Stimulated activated CD4-positive, alpha-beta T cell treated with anti-CD3 and anti-CD28 coated beads, Interleukin-15, amount 100 ng/mL, for 24 hours (primary cell): ENCODE measurements around the gene DAPK2.
A peak's percentile ranks its signal among the peaks of the same experiment; 100 is the strongest.

Source experiments
- DNase-seq: peaks from one replicate; pipeline ENCODE4 v3.0.0-alpha.2; 2020

DAPK2 gene

DNA sequence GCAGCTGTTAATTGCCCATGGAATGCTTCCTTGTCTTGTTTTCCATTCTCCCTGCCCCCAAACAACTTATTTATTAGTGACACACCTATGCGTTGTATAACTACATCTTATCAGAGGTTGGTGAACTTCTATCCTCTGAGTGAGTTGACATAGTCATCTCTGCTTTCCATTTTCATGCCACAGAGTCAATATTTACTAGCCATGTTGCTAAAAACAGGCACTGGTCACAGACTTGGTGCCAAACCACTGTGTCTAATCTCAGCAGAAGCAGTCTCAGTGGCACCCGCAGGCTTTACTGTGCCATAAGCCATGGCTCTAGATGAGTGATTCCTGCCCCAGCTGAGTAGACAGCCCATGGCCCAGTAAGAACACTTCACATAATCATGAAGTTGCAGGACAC, 26.5 kb downstream of the DAPK2 start:
- DNase-seq, result no peak

DNA sequence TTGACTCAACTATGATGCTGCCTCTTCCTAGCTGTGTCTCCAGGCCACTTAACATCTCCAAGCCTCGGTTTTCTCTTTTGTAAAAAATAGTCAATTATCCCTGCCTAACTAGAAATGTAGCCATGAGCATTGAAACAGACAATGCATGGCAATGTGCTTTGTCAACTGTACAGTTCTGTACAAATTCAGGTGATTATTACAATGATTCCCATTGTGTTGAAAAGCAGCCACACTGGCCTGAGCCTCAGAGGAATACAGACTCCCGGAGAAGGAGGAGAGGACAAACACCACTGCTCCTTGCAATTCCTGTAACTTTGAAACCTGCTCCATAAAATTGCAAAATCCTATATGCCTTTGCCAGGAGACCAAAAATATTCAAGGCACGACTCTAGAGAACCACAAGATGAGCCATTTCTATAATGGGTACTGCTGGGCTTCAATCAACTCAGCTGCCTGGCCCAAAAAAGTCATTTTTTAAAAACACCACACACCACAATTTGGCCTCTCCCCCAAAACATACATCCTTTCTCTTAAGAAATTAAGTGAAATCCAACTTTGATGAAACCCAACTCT, 28.6 kb downstream of the DAPK2 start:
- DNase-seq, result no peak

DNA sequence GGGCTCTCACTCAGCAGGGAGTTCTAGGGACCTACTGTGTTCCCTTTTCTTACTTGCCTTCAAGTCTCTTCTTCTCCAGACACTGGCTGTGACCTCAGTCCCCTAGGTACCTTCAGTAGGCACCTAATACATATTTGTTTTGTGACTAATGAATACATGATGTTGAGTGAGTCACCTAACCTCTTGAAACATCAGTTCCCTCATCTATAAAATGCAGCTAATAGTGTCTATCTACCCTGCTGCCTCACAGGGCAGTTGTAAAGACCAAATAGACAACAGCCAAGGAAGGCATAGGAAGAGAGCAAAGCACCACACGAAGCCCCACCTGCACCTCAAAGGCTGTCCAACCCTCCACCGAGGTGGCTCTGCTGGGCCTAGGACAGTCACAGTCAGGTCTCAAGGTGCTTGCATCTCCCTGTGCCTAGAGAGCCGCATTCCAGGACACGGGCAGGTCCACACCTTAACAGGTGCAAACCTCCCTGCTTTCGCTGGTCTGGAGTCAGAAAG, 29.1 kb downstream of the DAPK2 start:
- DNase-seq, result no peak

DNA sequence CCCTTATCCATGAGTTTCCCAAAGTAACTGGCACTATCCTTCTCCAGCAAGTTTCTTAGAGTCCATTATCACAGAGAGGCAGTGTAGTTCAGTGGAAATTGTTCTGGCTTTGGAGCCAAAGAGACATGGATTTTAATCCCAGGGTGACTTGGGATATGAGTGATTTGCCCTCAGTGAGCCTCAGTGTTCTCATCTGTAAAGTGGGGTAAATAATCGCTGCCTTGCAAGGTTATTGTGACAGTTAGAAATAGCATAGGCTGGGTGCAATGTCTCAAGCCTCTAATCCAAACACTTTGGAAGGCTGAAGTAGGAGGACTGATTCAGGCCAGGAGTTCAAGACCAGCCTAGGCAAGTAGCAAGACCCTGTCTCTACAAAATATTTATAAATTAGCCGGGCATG, 30.0 kb downstream of the DAPK2 start:
- DNase-seq, result no peak

GRCh38 chr15:64014995-64015394, 31.3 kb downstream of the DAPK2 start:
- DNase-seq, result no peak

DNA sequence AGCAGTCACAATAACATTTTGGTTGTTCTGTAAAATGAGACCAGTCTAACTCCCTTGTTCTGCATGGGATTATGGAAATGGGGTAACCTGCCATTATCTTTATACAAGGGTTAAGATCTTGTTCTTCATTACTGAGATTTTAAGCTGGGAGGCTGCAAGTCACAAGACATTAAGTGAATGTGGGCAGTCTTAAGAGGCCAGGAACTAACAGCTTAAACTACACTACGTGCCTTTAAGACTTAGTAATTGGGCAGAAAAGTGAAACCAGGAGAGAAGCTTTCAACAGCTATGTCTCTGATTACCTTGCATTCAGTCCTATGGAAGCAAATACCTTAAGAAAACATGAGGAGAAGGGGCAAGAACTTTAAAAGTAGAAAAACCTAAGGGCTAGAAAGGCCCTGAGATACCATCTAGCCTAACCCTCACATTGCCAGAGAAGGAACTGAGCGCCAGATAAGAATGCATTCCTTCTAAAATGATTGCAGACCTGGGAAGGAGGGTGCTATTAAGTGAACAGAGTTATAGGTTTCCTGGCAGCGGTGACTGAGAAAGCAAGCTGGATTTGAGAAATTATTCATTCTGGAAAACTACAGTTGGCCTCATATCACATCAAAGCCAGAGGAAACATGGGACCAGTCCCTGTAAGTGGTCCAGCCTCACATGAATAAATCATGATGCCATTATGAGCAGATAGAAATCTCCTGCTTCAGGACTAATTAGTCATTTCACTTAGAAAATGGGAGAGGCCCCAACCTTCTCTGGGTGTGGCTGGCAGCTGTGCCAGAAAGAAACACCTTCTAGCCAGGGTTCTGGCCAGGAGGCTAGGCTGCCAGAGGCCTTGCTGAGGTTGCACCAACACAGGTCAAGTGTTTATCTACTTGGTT, 32.9 kb downstream of the DAPK2 start:
- DNase-seq, result peak; percentile 11

DNA sequence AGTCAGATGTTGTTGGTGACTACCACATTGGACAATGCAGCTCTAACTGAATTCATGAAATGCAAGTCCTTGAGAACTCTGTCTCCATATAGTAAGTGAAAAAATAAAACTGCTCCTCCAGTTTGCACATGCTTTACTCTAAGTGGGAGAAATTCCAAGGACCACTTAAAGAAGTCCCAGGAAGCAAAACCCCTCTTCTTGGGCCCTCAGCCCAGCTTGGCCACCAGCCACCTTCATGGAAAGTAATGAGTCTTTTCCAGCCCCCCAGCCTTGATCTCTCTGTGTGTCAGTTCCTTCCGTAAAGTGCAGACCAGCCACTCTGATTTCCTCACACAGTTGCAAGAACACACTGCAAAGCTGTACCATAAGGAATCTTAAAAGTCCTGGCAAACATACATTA, 34.5 kb downstream of the DAPK2 start:
- DNase-seq, result no peak

DNA sequence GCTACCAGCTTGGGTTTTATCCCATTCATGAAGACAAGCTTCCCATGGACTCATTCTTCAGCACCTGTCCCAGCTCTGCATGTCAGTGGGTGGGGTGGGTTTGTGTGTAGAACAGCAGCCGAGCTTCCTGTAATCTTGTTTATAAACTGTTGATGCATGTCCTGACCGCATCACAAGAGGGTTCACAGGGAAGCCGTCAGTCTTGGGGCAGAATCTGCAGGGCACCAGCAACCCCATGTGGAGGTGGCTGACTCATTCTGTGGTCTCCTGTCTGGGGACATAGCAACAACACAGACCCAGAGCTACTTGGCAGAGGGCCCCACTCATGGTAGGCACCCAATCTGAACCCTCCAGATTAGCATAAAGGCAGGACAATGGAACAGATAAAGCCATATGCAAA, 35.6 kb downstream of the DAPK2 start:
- DNase-seq, result peak; percentile 83

- DNase-seq, result peak; percentile 61
These were observed 36.5 kb downstream of the DAPK2 start for GRCh38 chr15:64009798-64010261.

DNA sequence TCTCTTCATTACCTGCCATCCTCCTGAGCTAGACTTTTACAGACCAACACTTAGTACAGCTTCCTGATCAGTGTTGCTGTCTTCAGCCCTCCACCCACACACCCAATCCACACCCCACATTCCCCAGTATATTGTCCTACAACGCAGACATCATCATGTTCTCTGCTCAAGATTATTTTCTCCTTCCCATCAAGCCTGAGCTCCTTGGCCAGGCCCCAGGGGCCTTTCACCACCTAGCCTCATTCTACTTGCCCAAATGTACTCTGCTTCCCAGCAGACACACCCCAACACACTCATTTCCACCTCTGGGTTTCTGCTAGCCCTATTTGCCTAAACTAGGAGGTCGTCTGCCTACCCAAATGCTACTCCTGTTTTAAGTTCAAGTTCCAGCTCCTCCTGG, 37.0 kb downstream of the DAPK2 start:
- DNase-seq, result peak; percentile 5

DNA sequence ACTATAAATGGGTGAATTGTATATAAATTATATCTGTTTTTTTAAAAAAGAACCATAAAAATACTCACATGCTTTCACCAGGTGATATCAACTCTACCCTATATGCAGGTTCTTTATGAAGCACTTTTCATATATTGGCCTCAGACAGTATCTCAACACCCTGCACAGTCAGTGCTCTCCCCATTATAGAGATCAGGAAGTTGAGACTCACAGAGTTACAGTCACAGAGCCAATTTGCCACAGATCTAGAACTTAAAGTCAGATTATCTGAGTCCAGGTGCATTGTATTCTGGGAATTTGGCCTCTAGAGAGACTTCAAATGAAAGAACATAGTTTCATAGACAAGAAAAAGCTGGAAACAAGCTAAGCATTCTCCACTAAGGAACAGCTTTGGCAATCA, 38.1 kb downstream of the DAPK2 start:
- DNase-seq, result no peak

DNA sequence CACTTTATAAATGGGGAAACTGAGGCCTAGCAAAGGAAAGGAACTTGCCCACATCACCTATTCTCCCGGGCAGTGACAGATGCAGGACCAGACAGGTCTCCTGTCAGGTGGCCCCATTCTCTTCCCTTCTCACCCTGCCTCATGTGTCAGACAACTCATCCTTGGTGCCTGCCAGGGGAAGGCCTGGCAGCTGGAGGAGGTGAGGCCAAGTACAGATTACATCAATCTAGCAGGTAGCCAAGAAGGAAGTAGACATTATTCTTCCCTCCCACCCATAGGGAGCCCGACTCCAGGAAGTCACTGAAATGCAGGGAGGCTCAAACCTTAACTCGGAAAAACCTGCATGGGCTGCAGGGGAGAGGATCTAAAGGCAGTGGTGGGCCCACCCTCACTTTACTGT, 39.6 kb downstream of the DAPK2 start:
- no peak for DNase-seq

DNA sequence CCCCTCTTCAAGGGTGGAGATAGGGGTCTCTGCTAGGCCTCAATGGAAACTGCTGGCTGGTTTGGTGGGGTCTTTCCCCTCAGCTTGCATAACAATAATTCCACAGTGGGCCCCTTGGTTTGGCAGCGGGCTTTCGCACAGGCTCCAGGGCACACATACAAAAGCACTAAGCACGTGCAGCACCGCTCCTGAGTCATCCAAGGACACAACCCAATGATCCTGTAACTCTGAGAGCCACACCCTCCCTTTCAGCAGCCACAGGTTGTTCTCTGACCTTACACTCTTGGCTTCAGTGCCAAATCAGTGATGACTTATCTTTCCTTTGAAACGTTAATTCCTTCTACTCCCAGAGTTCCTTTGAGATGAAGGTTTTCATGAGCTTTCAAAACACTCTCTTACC, 41.7 kb downstream of the DAPK2 start:
- DNase-seq, result no peak

DNA sequence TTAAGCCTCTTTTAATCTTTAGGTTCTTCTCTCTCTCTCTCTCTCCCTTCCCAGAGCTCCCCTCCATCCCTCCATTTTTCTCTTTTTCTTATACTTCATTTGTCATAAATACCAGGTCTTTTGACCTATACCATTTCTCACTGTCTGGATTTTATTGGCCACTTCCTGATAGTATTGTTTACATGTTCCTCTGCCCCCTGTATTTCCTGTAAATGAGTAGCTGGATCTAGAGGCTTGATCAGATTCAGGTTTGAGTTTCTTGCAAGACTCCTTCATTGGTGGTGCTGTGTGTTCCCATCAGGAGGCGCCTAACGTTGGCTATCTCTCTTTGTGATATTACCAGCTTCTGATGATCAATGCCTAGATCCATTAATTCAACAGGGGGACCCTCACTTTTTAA, 42.2 kb downstream of the DAPK2 start:
- no peak for DNase-seq

DNA sequence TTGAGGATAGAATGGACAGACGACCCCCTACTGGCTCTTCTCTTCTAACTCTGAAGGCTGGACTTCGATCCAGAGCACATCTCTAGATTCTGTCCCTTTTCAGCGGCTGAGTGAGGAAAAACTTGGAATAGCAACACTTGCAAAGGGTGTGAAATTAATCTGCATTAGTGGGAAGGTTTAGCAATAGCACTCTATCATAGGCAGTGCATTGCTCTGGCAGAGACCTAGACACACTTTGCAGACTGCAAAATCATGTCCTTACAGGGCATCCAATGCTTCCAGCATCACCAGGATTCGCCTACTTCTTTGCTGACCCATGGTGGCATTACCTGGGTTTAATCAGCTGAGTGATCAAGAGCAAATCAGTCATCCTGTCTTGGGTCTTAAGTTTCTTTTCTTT, 43.1 kb downstream of the DAPK2 start:
- DNase-seq, result no peak

- DNase-seq, result no peak
These were observed 45.1 kb downstream of the DAPK2 start for GRCh38 chr15:64001148-64001547.

GRCh38 chr15:64000183-64000951, 45.9 kb downstream of the DAPK2 start:
- no peak for DNase-seq

DNA sequence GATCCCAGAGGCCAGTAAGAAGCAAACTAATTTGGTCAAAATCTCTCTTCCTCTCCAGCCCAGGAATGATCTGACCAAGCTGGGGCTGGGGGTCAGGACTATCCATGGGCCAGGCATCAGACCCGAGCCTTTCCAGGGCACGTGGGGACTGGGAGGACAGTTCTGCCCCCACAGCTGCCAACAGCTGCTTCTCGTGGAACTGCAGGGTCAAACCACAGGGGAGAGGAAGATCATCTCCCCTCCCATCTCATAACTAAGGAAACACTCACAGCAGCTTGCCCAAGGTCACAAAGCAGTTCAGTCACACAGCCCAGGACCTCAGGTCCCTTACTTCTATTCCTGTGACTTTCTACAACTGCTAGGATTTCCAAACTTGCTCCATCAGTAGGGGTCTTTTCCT, 47.1 kb downstream of the DAPK2 start:
- no peak for DNase-seq

DNA sequence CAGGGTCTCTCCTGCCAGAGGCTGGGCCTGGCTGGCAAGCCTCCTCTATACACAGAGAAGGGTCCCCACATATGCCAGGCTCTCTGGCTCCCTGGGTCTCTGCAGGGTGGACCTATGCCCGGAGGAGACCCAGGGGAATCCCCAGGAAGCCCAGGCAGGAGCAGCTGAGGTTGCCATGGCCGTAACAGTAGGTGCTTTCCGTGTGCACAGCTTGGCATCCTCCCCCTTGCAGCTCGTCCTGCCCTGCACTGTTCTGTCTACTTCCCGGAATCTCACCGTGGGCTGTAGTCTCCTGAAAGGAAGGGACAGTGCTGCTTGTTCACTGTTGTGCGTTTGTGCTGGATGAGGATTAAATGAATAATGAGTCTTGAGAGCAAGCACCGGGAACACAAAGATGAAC, 47.8 kb downstream of the DAPK2 start:
- no peak for DNase-seq

GRCh38 chr15:63997715-63998442, 48.4 kb downstream of the DAPK2 start:
- DNase-seq, result no peak

- no peak for DNase-seq
These were observed 49.4 kb downstream of the DAPK2 start for GRCh38 chr15:63996794-63997357.

- DNase-seq, result no peak
These were observed 50.5 kb downstream of the DAPK2 start for GRCh38 chr15:63995789-63996188.
